ENCODE measurements around the gene MYBL2. TPM values are rescaled to one million over a fixed set of nuclear protein-coding genes. Genes with fewer than 3 reads are reported as not detected.

Gene MYBL2
- polyA plus RNA-seq, 1 donor (not counting 4 experiments of a cell fraction or from before 2014, with no cell fraction given) = 4.0 TPM

DNA sequence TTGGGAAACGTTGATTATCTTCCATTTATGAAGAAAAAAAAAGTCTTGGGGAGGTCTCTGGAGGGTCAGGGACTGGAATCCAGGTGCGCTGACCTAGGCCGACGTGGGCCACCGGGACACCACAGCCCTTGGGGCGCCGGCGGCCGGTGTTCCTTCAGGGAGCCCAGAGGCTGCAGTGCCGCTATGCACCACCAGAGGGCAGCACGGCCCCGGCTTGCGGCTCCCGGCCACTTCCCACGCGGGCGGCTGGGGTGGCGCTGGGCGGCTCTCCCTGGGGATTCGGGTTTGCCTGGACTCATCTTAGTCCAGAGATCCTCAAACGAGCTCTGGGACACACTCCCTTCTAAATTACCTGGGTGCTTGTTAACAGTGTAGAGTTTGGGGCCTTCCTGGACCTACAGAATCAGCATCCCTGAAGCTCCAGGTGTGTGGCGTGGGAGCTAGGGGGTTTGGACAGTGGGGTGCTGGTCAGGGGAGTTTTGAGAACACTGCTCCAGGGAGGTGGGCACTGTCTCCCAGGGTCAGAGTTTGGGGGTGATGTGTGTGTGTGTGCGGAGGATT is 82.9 kb downstream of the MYBL2 start:
- no peak overlapping the region for H3K4me3 ChIP-seq (ENCODE audit: control insufficient read depth in 2 of 3, extremely low read depth in 1 of 3, insufficient read depth in 2 of 3, low read depth in 1 of 3, low read length in 3 of 3)
- no peak for DNase-seq (ENCODE audit: low read depth, low spot score)
- H3K27ac ChIP-seq (ENCODE audit: control insufficient read depth, insufficient read depth, low read length) = no peak overlapping the region
- dilution Hi-C loops (cut with MboI; ENCODE audit: extremely low pct_ligation_motif_present, low sequenced_read_pairs) = no loop called here
- no peaks in the 10 kb centered on the region for H3K9me1 ChIP-seq (ENCODE audit: control insufficient read depth, extremely low read depth, insufficient read depth, low read length)
- no peak for FAIRE-seq
- no peak overlapping the region for H3K4me2 ChIP-seq (ENCODE audit: control insufficient read depth, extremely low read depth, insufficient read depth, low read depth, low read length)
- no peaks in the 10 kb centered on the region for H3K27me3 ChIP-seq (ENCODE audit: control insufficient read depth, extremely low read depth, insufficient read depth, low read length)
- H3K79me2 ChIP-seq (ENCODE audit: control insufficient read depth, insufficient read depth, low read length) = no peaks in the 10 kb centered on the region
- TF ChIP-seq EZH2 (IDR thresholded peaks at IDR 0.05; ENCODE audit: low read length) = no peak
- TF ChIP-seq, protein P1, sequence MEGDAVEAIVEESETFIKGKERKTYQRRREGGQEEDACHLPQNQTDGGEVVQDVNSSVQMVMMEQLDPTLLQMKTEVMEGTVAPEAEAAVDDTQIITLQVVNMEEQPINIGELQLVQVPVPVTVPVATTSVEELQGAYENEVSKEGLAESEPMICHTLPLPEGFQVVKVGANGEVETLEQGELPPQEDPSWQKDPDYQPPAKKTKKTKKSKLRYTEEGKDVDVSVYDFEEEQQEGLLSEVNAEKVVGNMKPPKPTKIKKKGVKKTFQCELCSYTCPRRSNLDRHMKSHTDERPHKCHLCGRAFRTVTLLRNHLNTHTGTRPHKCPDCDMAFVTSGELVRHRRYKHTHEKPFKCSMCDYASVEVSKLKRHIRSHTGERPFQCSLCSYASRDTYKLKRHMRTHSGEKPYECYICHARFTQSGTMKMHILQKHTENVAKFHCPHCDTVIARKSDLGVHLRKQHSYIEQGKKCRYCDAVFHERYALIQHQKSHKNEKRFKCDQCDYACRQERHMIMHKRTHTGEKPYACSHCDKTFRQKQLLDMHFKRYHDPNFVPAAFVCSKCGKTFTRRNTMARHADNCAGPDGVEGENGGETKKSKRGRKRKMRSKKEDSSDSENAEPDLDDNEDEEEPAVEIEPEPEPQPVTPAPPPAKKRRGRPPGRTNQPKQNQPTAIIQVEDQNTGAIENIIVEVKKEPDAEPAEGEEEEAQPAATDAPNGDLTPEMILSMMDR (optimal IDR thresholded peaks at IDR 0.05 in 1 of 3, IDR thresholded peaks at IDR 0.05 in 1 of 3, conservative IDR thresholded peaks at IDR 0.05 in 1 of 3; ENCODE audit: extremely low read depth in 1 of 3, insufficient read depth in 2 of 3, low read length in 3 of 3) = peak; percentile 88 to 99 (median 96)
- peaks cover 13% of the 10 kb centered on the region for H3K4me1 ChIP-seq (ENCODE audit: control insufficient read depth, extremely low read depth, insufficient read depth, low read length)
- H2AFZ ChIP-seq (ENCODE audit: control insufficient read depth, low read length) = peak overlapping the region; percentile 53
- no peaks in the 10 kb centered on the region for H3K9me3 ChIP-seq (ENCODE audit: control insufficient read depth, low read depth, low read length)
- no peaks in the 10 kb centered on the region for H4K20me1 ChIP-seq (ENCODE audit: control insufficient read depth, extremely low read depth, insufficient read depth, low read length)
- no peak overlapping the region for H3K9ac ChIP-seq (ENCODE audit: control insufficient read depth, extremely low read depth, insufficient read depth, low read length)
- H3K36me3 ChIP-seq (ENCODE audit: control insufficient read depth in 2 of 2, extremely low read depth in 1 of 2, insufficient read depth in 2 of 2, low read length in 2 of 2) = no peaks in the 10 kb centered on the region

DNA sequence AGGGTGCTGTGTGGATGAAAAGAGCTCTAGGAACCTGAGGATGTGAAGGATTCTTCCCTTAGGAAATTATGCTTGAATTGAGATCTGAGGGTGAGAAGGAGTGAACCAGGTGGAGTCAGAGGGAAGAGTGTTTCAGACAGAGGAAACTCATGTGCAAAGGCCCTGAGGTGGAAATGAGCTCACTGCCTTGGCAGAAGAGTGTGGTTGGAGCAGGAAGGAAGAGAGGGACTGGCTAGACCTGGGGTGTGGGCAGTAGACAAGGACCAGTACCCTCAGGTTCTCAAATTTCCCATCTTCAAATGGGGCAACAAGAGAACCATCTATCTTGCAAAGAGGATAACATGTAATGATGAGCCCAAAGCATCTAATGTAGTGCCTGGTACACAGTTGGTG is 83.9 kb downstream of the MYBL2 start:
- peaks cover 13% of the 10 kb centered on the region for H3K4me1 ChIP-seq (ENCODE audit: control insufficient read depth, extremely low read depth, insufficient read depth, low read length)
- no peaks in the 10 kb centered on the region for H3K9me1 ChIP-seq (ENCODE audit: control insufficient read depth, extremely low read depth, insufficient read depth, low read length)
- dilution Hi-C loops (cut with MboI; ENCODE audit: extremely low pct_ligation_motif_present, low sequenced_read_pairs) = no loop called here
- H3K27me3 ChIP-seq (ENCODE audit: control insufficient read depth, extremely low read depth, insufficient read depth, low read length) = no peaks in the 10 kb centered on the region
- H3K9ac ChIP-seq (ENCODE audit: control insufficient read depth, extremely low read depth, insufficient read depth, low read length) = no peak overlapping the region
- H3K4me2 ChIP-seq (ENCODE audit: control insufficient read depth, extremely low read depth, insufficient read depth, low read depth, low read length) = no peak overlapping the region
- no peak overlapping the region for H2AFZ ChIP-seq (ENCODE audit: control insufficient read depth, low read length)
- H3K79me2 ChIP-seq (ENCODE audit: control insufficient read depth, insufficient read depth, low read length) = no peaks in the 10 kb centered on the region
- H3K27ac ChIP-seq (ENCODE audit: control insufficient read depth, insufficient read depth, low read length) = no peak overlapping the region
- H3K4me3 ChIP-seq (ENCODE audit: control insufficient read depth in 2 of 3, extremely low read depth in 1 of 3, insufficient read depth in 2 of 3, low read depth in 1 of 3, low read length in 3 of 3) = no peak overlapping the region
- H3K9me3 ChIP-seq (ENCODE audit: control insufficient read depth, low read depth, low read length) = no peaks in the 10 kb centered on the region
- FAIRE-seq (no peak), DNase-seq (ENCODE audit: low read depth, low spot score) (no peak)
- H3K36me3 ChIP-seq (ENCODE audit: control insufficient read depth in 2 of 2, extremely low read depth in 1 of 2, insufficient read depth in 2 of 2, low read length in 2 of 2) = no peaks in the 10 kb centered on the region
- H4K20me1 ChIP-seq (ENCODE audit: control insufficient read depth, extremely low read depth, insufficient read depth, low read length) = no peaks in the 10 kb centered on the region
- no peak for TF ChIP-seq EZH2 (IDR thresholded peaks at IDR 0.05; ENCODE audit: low read length)
- TF ChIP-seq, protein P1 (optimal IDR thresholded peaks at IDR 0.05 in 1 of 3, IDR thresholded peaks at IDR 0.05 in 1 of 3, conservative IDR thresholded peaks at IDR 0.05 in 1 of 3; ENCODE audit: extremely low read depth in 1 of 3, insufficient read depth in 2 of 3, low read length in 3 of 3) = no peak
